Neural cell (in vitro differentiated cells): Measurements from ENCODE around the gene LDB2. TPM values are rescaled to one million over a fixed set of nuclear protein-coding genes. Genes with fewer than 3 reads are reported as not detected.

Experiments
- H2AFZ ChIP-seq: fragments of 200-600, 300-800 bp; sonication (generic), shearing (Covaris generic); 2 replicates; pipeline ENCODE4 v1.6.0; 2014; ENCODE audit warnings: low read depth, mild to moderate bottlenecking, antibody characterized with exemption, low read length, moderate library complexity
- H3F3A ChIP-seq: fragments of 200-600 bp; shearing (Covaris generic); 2 replicates; pipeline ENCODE4 v1.6.1; 2016; ENCODE audit warnings: mild to moderate bottlenecking, moderate library complexity, mixed read lengths, antibody characterized with exemption, low read length; ENCODE audit not compliant: insufficient read depth, poor library complexity, severe bottlenecking
- H3K27ac ChIP-seq: fragments of 200-600, 300-800 bp; sonication (generic), shearing (Covaris generic); 2 replicates; pipeline ENCODE4 v1.5.1; 2014; ENCODE audit warnings: mild to moderate bottlenecking, low read length, moderate library complexity
- H3K27me3 ChIP-seq: fragments of 300-800, 200-600 bp; sonication (generic), shearing (Covaris generic); 2 replicates; pipeline ENCODE4 v1.6.0; 2014; ENCODE audit warnings: mild to moderate bottlenecking, low read depth, low read length, moderate library complexity; ENCODE audit not compliant: insufficient read depth
- H3K36me3 ChIP-seq: fragments of 300-800, 200-600 bp; sonication (generic), shearing (Covaris generic); 2 replicates; pipeline ENCODE4 v1.5.1; 2014; ENCODE audit warnings: mild to moderate bottlenecking, antibody characterized with exemption, low read length, moderate library complexity; ENCODE audit not compliant: insufficient read depth
- H3K4me2 ChIP-seq: fragments of 300-800, 200-600 bp; sonication (generic), shearing (Covaris generic); 2 replicates; pipeline ENCODE4 v1.6.0; 2014; ENCODE audit warnings: mild to moderate bottlenecking, low read length
- H3K4me3 ChIP-seq: fragments of 300-800, 200-600 bp; sonication (generic), shearing (Covaris generic); 2 replicates; pipeline ENCODE4 v1.5.1; 2014; ENCODE audit warnings: mild to moderate bottlenecking, low read length, moderate library complexity
- H3K79me2 ChIP-seq: fragments of 200-600 bp; shearing (Covaris generic); replicated peaks from 2 replicates; pipeline ENCODE4 v1.6.0; 2014; ENCODE audit warnings: mild to moderate bottlenecking, low read length, moderate library complexity; ENCODE audit not compliant: insufficient read depth
- H3K9ac ChIP-seq: fragments of 300-800, 200-600 bp; sonication (generic), shearing (Covaris generic); 2 replicates; pipeline ENCODE4 v1.6.1; 2016; ENCODE audit warnings: mild to moderate bottlenecking, low read length, mixed read lengths
- H3K9me2 ChIP-seq: fragments of 200-600 bp; shearing (Covaris generic); 2 replicates; pipeline ENCODE4 v1.6.1; 2016; ENCODE audit warnings: mild to moderate bottlenecking, low read length, mixed read lengths; ENCODE audit not compliant: insufficient read depth
- H3K9me3 ChIP-seq: fragments of 200-600, 300-800 bp; sonication (generic), shearing (Covaris generic); 2 replicates; pipeline ENCODE4 v1.6.1; 2016; ENCODE audit warnings: mild to moderate bottlenecking, mixed run types, low read length, moderate library complexity, mixed read lengths
- H4K20me1 ChIP-seq: fragments of 200-600 bp; shearing (Covaris generic); 2 replicates; pipeline ENCODE4 v1.6.1; 2016; ENCODE audit warnings: mild to moderate bottlenecking, mixed run types; ENCODE audit not compliant: insufficient read depth
- CTCF ChIP-seq: fragments of 450-650 bp; IDR thresholded peaks from 2 replicates; pipeline ENCODE4 v1.5.1; 2014; ENCODE audit warnings: antibody characterized with exemption, mild to moderate bottlenecking, moderate library complexity; ENCODE audit not compliant: poor library complexity, severe bottlenecking
- EP300 ChIP-seq: fragments of 450-650 bp; conservative IDR thresholded peaks from 2 replicates; pipeline ENCODE4 v1.6.1; 2014; ENCODE audit warnings: antibody characterized with exemption, mild to moderate bottlenecking, moderate library complexity; ENCODE audit not compliant: poor library complexity, severe bottlenecking
- EZH2 ChIP-seq: fragments of 200-600, 300-800 bp; shearing (Covaris generic), sonication (generic); IDR thresholded peaks from 2 replicates; pipeline ENCODE4 v1.6.1; 2014; ENCODE audit warnings: antibody characterized with exemption, low read length, borderline replicate concordance, mild to moderate bottlenecking; ENCODE audit not compliant: insufficient read depth, poor library complexity, severe bottlenecking
- MXI1 ChIP-seq: fragments of 450-650 bp; conservative IDR thresholded peaks from 2 replicates; pipeline ENCODE4 v1.6.1; 2014; ENCODE audit warnings: antibody characterized with exemption, mild to moderate bottlenecking; ENCODE audit not compliant: poor library complexity, severe bottlenecking
- POLR2AphosphoS5 ChIP-seq: IDR thresholded peaks from 2 replicates; pipeline ENCODE4 v1.6.1; 2012
- RAD21 ChIP-seq: fragments of 450-650 bp; conservative IDR thresholded peaks from 2 replicates; pipeline ENCODE4 v1.6.1; 2014; ENCODE audit warnings: antibody characterized with exemption, mild to moderate bottlenecking, moderate library complexity
- REST ChIP-seq: IDR thresholded peaks from 2 replicates; pipeline ENCODE4 v1.6.1; 2012; ENCODE audit warnings: borderline replicate concordance
- SMC3 ChIP-seq: fragments of 450-650 bp; conservative IDR thresholded peaks from 2 replicates; pipeline ENCODE4 v1.6.1; 2014; ENCODE audit warnings: antibody characterized with exemption, mild to moderate bottlenecking, moderate library complexity; ENCODE audit not compliant: poor library complexity
- TAF1 ChIP-seq: IDR thresholded peaks from 2 replicates; pipeline ENCODE4 v1.6.1; 2012; ENCODE audit warnings: low read depth
- polyA plus RNA-seq: library from polyadenylated mRNA; depleted of rRNA; stranded (reverse); fragments of >200 nt; gene quantifications from 2 replicates; pipeline ENCODE4 v1.2.3, GENCODE V29; 2014

Gene LDB2
- polyA plus RNA-seq, 1 donor from 2014 or later, result 58.9 TPM

- H3F3A ChIP-seq, result no peaks in the 10 kb centered on the region
- TF ChIP-seq EP300 (no peak), TAF1 (no peak), CTCF (no peak), POLR2AphosphoS5 (no peak), REST (no peak), MXI1 (no peak), EZH2 (no peak), SMC3 (no peak), RAD21 (no peak)
- no peak overlapping the region for H3K27ac ChIP-seq
- H3K9me2 ChIP-seq, result no peaks in the 10 kb centered on the region
- H3K4me3 ChIP-seq, result no peak overlapping the region
- no peak overlapping the region for H2AFZ ChIP-seq
- H3K9ac ChIP-seq, result no peak overlapping the region
- no peaks in the 10 kb centered on the region for H3K9me3 ChIP-seq
- H3K79me2 ChIP-seq, result no peaks in the 10 kb centered on the region
- H3K27me3 ChIP-seq, result no peaks in the 10 kb centered on the region
- no peaks in the 10 kb centered on the region for H4K20me1 ChIP-seq
- H3K4me2 ChIP-seq, result no peak overlapping the region
- no peaks in the 10 kb centered on the region for H3K36me3 ChIP-seq
Observed at GRCh38 chr4:16692961-16693506, 205.4 kb downstream of the LDB2 start.

- no peaks in the 10 kb centered on the region for H3K9me2 ChIP-seq
- H3K27me3 ChIP-seq, result no peaks in the 10 kb centered on the region
- no peak overlapping the region for H3K4me2 ChIP-seq
- no peak overlapping the region for H2AFZ ChIP-seq
- no peaks in the 10 kb centered on the region for H4K20me1 ChIP-seq
- no peaks in the 10 kb centered on the region for H3K9me3 ChIP-seq
- H3K4me3 ChIP-seq, result no peak overlapping the region
- no peaks in the 10 kb centered on the region for H3F3A ChIP-seq
- no peak overlapping the region for H3K27ac ChIP-seq
- H3K36me3 ChIP-seq, result no peaks in the 10 kb centered on the region
- no peaks in the 10 kb centered on the region for H3K79me2 ChIP-seq
- no peak overlapping the region for H3K9ac ChIP-seq
- TF ChIP-seq EZH2 (no peak), REST (no peak), SMC3 (no peak), EP300 (no peak), CTCF (no peak), MXI1 (no peak), TAF1 (no peak), POLR2AphosphoS5 (no peak), RAD21 (no peak)
Observed at GRCh38 chr4:16692524-16692923, 205.9 kb downstream of the LDB2 start.
